GM23338 (cell line): ENCODE data around the gene CCSER2. TPM values are rescaled to one million over a fixed set of nuclear protein-coding genes. Genes with fewer than 3 reads are reported as not detected.

Source experiments
- ATAC-seq: fragments of 200-7000 bp; cut with Tn5 transposase; 3 replicates; pipeline ENCODE4 v1.9.1; 2020
- DNase-seq: peaks from one replicate; pipeline ENCODE4 v3.0.0-alpha.2; 2015; ENCODE audit warnings: low spot score
- H2AFZ ChIP-seq: fragments of 200-600 bp; sonication (generic); 2 replicates; pipeline ENCODE4 v1.8.0; 2016; ENCODE audit warnings: antibody characterized with exemption, mild to moderate bottlenecking, moderate library complexity
- H3F3A ChIP-seq: fragments of 200-600 bp; sonication (generic); replicated peaks from 2 replicates; pipeline ENCODE4 v1.8.0; 2017; ENCODE audit warnings: antibody characterized with exemption, mixed run types, low read depth
- H3K27ac ChIP-seq: fragments of 200-600 bp; sonication (generic); 2 replicates; pipeline ENCODE4 v1.6.1; 2016; ENCODE audit warnings: low read depth
- H3K27me3 ChIP-seq: fragments of 200-600 bp; sonication (generic); 2 replicates; pipeline ENCODE4 v1.8.0; 2016; ENCODE audit warnings: mild to moderate bottlenecking, mixed run types, moderate library complexity; ENCODE audit not compliant: insufficient read depth
- H3K36me3 ChIP-seq: fragments of 200-600 bp; sonication (generic); 2 replicates; pipeline ENCODE4 v1.8.0; 2016; ENCODE audit warnings: mild to moderate bottlenecking; ENCODE audit not compliant: insufficient read depth
- H3K4me1 ChIP-seq: fragments of 200-600 bp; sonication (generic); 2 replicates; pipeline ENCODE4 v1.8.0; 2016; ENCODE audit warnings: mild to moderate bottlenecking, moderate library complexity; ENCODE audit not compliant: insufficient read depth
- H3K4me2 ChIP-seq: fragments of 200-600 bp; sonication (generic); 2 replicates; pipeline ENCODE4 v1.7.1; 2017; ENCODE audit warnings: mixed run types
- H3K4me3 ChIP-seq: fragments of 200-600 bp; sonication (generic); 2 replicates; pipeline ENCODE4 v1.6.1; 2016; ENCODE audit warnings: mixed run types
- H3K79me2 ChIP-seq: fragments of 200-600 bp; sonication (generic); replicated peaks from 2 replicates; pipeline ENCODE4 v1.8.0; 2017; ENCODE audit warnings: mild to moderate bottlenecking; ENCODE audit not compliant: insufficient read depth
- H3K9me2 ChIP-seq: fragments of 200-600 bp; sonication (generic); 2 replicates; pipeline ENCODE4 v1.8.0; 2017; ENCODE audit not compliant: insufficient read depth
- H4K20me1 ChIP-seq: fragments of 200-600 bp; sonication (generic); replicated peaks from 2 replicates; pipeline ENCODE4 v1.8.0; 2017; ENCODE audit warnings: mild to moderate bottlenecking; ENCODE audit not compliant: insufficient read depth
- H3K27ac Mint-ChIP-seq: 2 replicates; pipeline ENCODE4 v1.8.0; 2020; ENCODE audit warnings: inconsistent platforms, mild to moderate bottlenecking, moderate library complexity, mixed read lengths
- H3K27me3 Mint-ChIP-seq: 3 replicates; pipeline ENCODE4 v1.8.0; 2022; ENCODE audit warnings: low read depth, mild to moderate bottlenecking, moderate library complexity, mixed read lengths, inconsistent platforms; ENCODE audit not compliant: insufficient read depth, poor library complexity
- H3K36me3 Mint-ChIP-seq: 3 replicates; pipeline ENCODE4 v1.8.0; 2021; ENCODE audit warnings: low read depth, mild to moderate bottlenecking, inconsistent platforms, moderate library complexity, mixed read lengths
- H3K4me1 Mint-ChIP-seq: 3 replicates; pipeline ENCODE4 v1.8.0; 2020; ENCODE audit warnings: mild to moderate bottlenecking, inconsistent platforms, mixed read lengths
- H3K4me3 Mint-ChIP-seq: 3 replicates; pipeline ENCODE4 v1.8.0; 2021; ENCODE audit warnings: moderate library complexity, mild to moderate bottlenecking, inconsistent platforms, mixed read lengths
- H3K9me3 Mint-ChIP-seq: 3 replicates; pipeline ENCODE4 v1.8.0; 2020; ENCODE audit warnings: moderate library complexity, mild to moderate bottlenecking, inconsistent platforms, mixed read lengths
- CREB1 ChIP-seq: fragments of 250-450 bp; sonication (Bioruptor Pico); IDR thresholded peaks from 2 replicates; pipeline ENCODE4 v1.5.0; 2020; ENCODE audit warnings: low read depth, mild to moderate bottlenecking, moderate library complexity
- EZH2 ChIP-seq: fragments of 200-600 bp; sonication (generic); IDR thresholded peaks from one replicate; pipeline ENCODE4 v1.8.0; 2017; ENCODE audit warnings: antibody characterized with exemption, mild to moderate bottlenecking, low read depth; ENCODE audit not compliant: unreplicated experiment
- EZH2phosphoT487 ChIP-seq: fragments of 200-600 bp; sonication (generic); IDR thresholded peaks from one replicate; pipeline ENCODE4 v1.8.1; 2018; ENCODE audit warnings: antibody characterized with exemption; ENCODE audit not compliant: unreplicated experiment
- POLR2AphosphoS5 ChIP-seq: IDR thresholded peaks from 2 replicates; pipeline ENCODE4 v1.6.1; 2016; ENCODE audit warnings: antibody characterized with exemption, low read depth
- STAT1 ChIP-seq: IDR thresholded peaks from one replicate; pipeline ENCODE4 v1.6.1; 2016; ENCODE audit warnings: antibody characterized with exemption; ENCODE audit not compliant: unreplicated experiment
- ZNF114 ChIP-seq: fragments of 250-450 bp; sonication (Bioruptor Pico); IDR thresholded peaks from 2 replicates; pipeline ENCODE4 v1.5.0; 2020; ENCODE audit warnings: mild to moderate bottlenecking, moderate library complexity
- ZNF331 ChIP-seq: fragments of 250-450 bp; sonication (Bioruptor Pico); IDR thresholded peaks from 2 replicates; pipeline ENCODE4 v1.5.0; 2020; ENCODE audit warnings: low read depth, mild to moderate bottlenecking, moderate library complexity
- polyA plus RNA-seq: library from polyadenylated mRNA; unstranded; fragments of >200 nt; fragmentation: Nextera tagmentation; extraction: Ambion mirVana; gene quantifications from 2 replicates; pipeline ENCODE4 v1.2.1, GENCODE V29; 2016
- total RNA-seq: library from RNA; depleted of rRNA; stranded (reverse); fragments of >200 nt; shearing (Covaris generic); gene quantifications from 2 replicates; pipeline ENCODE4 v1.2.3, GENCODE V29; 2014
- TF ChIP-seq, protein P1 (sequence below), 2 experiments: fragments of 200-600 bp in 1 of 2; sonication (generic) in 1 of 2; conservative IDR thresholded peaks; 2 replicates each; pipeline versions ENCODE4 v1.5.1 to v1.6.1; 2016 to 2017; ENCODE audit warnings: antibody characterized with exemption in 2 of 2, low read depth in 2 of 2, mild to moderate bottlenecking in 2 of 2, moderate library complexity in 1 of 2
- TF ChIP-seq, protein P2 (sequence below): fragments of 250-450 bp; sonication (Bioruptor Pico); IDR thresholded peaks from 2 replicates; pipeline ENCODE4 v1.5.0; 2020; ENCODE audit warnings: mild to moderate bottlenecking, moderate library complexity
- TF ChIP-seq, protein P3 (sequence below): IDR thresholded peaks from 2 replicates; pipeline ENCODE4 v1.6.1; 2016; ENCODE audit warnings: antibody characterized with exemption

The CCSER2 gene
- total and polyA plus RNA-seq, 2 experiments from 2014 or later = 30.6 to 37.2 TPM

DNA sequence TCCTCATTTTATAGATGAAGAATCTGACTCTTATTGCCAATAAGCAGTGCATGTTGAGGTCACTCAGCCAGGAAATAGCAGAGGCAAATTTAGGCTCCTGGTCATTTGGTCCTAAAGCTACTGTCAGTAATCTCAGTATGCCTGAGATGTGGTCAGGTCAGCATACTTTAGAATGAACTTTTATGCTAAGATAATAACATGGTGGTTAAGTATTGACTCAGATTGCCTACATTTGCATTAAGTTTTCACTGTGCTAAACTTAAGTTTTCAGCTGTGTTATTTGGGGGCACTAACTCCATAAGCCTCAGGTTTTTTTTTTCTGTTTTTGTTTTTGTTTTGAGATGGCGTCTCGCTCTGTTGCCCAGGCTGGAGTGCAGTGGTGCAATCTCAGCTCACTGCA is 35.9 kb upstream of the CCSER2 start:
- Histone ChIP-seq H3F3A (0 out of 2 replicates have a peak, but pooled peaks cover 10% of the 10 kb centered on the region), H2AFZ (no peak overlapping the region), H3K27ac (no peak overlapping the region), H3K36me3 (no peaks in the 10 kb centered on the region), H3K9me2 (peaks cover 6% of the 10 kb centered on the region; the same call in 1 of the 2 replicates), H3K79me2 (no peaks in the 10 kb centered on the region), H3K4me2 (no peak overlapping the region), H3K27me3 (no peaks in the 10 kb centered on the region), H3K4me1 (peaks cover 27% of the 10 kb centered on the region), H3K4me3 (no peak overlapping the region), H4K20me1 (no peaks in the 10 kb centered on the region)
- Mint-ChIP-seq H3K36me3 (no peaks in the 10 kb centered on the region), H3K27me3 (peaks cover 6% of the 10 kb centered on the region), H3K4me1 (peaks cover 24% of the 10 kb centered on the region), H3K9me3 (no peaks in the 10 kb centered on the region), H3K27ac (no peak overlapping the region), H3K4me3 (no peak overlapping the region)
- TF ChIP-seq EZH2phosphoT487 = no peak
- TF ChIP-seq EZH2 = no peak
- TF ChIP-seq, protein P1, sequence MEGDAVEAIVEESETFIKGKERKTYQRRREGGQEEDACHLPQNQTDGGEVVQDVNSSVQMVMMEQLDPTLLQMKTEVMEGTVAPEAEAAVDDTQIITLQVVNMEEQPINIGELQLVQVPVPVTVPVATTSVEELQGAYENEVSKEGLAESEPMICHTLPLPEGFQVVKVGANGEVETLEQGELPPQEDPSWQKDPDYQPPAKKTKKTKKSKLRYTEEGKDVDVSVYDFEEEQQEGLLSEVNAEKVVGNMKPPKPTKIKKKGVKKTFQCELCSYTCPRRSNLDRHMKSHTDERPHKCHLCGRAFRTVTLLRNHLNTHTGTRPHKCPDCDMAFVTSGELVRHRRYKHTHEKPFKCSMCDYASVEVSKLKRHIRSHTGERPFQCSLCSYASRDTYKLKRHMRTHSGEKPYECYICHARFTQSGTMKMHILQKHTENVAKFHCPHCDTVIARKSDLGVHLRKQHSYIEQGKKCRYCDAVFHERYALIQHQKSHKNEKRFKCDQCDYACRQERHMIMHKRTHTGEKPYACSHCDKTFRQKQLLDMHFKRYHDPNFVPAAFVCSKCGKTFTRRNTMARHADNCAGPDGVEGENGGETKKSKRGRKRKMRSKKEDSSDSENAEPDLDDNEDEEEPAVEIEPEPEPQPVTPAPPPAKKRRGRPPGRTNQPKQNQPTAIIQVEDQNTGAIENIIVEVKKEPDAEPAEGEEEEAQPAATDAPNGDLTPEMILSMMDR (conservative IDR thresholded peaks at IDR 0.05; ENCODE audit: low read depth in 2 of 2) = no peak
- TF ChIP-seq STAT1 = no peak
- ATAC-seq (no peak), DNase-seq (no peak)

DNA sequence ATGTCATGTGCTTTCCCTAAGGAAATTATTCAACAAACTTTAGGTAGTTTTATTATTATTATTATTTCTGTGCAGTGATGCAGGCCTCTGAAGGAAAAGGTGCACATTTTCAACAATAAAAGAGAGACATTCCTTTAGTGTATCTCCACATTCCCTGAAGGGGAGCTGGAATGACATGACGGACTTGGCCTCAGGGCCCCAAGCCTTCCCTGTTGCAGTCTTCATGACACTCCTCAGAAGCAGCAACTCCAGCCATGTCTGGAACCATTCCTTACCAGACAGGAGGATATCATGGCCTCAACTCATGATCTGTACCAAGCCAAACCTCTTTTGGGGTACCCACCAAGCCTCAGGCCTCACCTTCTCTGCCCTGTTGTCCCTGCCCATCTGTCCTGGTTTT is 35.2 kb upstream of the CCSER2 start:
- Histone ChIP-seq H3K4me1 (peaks cover 31% of the 10 kb centered on the region), H3F3A (0 out of 2 replicates have a peak, but pooled peaks cover 11% of the 10 kb centered on the region), H3K27me3 (no peaks in the 10 kb centered on the region), H3K9me2 (peaks cover 6% of the 10 kb centered on the region; the same call in 1 of the 2 replicates), H3K27ac (no peak overlapping the region), H2AFZ (no peak overlapping the region), H3K4me2 (no peak overlapping the region), H3K36me3 (no peaks in the 10 kb centered on the region), H4K20me1 (no peaks in the 10 kb centered on the region), H3K79me2 (no peaks in the 10 kb centered on the region), H3K4me3 (no peak overlapping the region)
- DNase-seq (no peak), ATAC-seq (no peak)
- H3K36me3 Mint-ChIP-seq = no peaks in the 10 kb centered on the region; the same call in 2 of the 3 replicates
- H3K4me3 Mint-ChIP-seq = no peak overlapping the region
- no peaks in the 10 kb centered on the region for H3K9me3 Mint-ChIP-seq
- no peak overlapping the region for H3K27ac Mint-ChIP-seq
- peaks cover 6% of the 10 kb centered on the region for H3K27me3 Mint-ChIP-seq
- peaks cover 27% of the 10 kb centered on the region for H3K4me1 Mint-ChIP-seq
- TF ChIP-seq ZNF114 (CRISPR knock-in tag) (no peak), EZH2phosphoT487 (no peak), STAT1 (no peak), POLR2AphosphoS5 (no peak), CREB1 (CRISPR knock-in tag) (no peak), ZNF331 (no peak)
- TF ChIP-seq, protein P2, sequence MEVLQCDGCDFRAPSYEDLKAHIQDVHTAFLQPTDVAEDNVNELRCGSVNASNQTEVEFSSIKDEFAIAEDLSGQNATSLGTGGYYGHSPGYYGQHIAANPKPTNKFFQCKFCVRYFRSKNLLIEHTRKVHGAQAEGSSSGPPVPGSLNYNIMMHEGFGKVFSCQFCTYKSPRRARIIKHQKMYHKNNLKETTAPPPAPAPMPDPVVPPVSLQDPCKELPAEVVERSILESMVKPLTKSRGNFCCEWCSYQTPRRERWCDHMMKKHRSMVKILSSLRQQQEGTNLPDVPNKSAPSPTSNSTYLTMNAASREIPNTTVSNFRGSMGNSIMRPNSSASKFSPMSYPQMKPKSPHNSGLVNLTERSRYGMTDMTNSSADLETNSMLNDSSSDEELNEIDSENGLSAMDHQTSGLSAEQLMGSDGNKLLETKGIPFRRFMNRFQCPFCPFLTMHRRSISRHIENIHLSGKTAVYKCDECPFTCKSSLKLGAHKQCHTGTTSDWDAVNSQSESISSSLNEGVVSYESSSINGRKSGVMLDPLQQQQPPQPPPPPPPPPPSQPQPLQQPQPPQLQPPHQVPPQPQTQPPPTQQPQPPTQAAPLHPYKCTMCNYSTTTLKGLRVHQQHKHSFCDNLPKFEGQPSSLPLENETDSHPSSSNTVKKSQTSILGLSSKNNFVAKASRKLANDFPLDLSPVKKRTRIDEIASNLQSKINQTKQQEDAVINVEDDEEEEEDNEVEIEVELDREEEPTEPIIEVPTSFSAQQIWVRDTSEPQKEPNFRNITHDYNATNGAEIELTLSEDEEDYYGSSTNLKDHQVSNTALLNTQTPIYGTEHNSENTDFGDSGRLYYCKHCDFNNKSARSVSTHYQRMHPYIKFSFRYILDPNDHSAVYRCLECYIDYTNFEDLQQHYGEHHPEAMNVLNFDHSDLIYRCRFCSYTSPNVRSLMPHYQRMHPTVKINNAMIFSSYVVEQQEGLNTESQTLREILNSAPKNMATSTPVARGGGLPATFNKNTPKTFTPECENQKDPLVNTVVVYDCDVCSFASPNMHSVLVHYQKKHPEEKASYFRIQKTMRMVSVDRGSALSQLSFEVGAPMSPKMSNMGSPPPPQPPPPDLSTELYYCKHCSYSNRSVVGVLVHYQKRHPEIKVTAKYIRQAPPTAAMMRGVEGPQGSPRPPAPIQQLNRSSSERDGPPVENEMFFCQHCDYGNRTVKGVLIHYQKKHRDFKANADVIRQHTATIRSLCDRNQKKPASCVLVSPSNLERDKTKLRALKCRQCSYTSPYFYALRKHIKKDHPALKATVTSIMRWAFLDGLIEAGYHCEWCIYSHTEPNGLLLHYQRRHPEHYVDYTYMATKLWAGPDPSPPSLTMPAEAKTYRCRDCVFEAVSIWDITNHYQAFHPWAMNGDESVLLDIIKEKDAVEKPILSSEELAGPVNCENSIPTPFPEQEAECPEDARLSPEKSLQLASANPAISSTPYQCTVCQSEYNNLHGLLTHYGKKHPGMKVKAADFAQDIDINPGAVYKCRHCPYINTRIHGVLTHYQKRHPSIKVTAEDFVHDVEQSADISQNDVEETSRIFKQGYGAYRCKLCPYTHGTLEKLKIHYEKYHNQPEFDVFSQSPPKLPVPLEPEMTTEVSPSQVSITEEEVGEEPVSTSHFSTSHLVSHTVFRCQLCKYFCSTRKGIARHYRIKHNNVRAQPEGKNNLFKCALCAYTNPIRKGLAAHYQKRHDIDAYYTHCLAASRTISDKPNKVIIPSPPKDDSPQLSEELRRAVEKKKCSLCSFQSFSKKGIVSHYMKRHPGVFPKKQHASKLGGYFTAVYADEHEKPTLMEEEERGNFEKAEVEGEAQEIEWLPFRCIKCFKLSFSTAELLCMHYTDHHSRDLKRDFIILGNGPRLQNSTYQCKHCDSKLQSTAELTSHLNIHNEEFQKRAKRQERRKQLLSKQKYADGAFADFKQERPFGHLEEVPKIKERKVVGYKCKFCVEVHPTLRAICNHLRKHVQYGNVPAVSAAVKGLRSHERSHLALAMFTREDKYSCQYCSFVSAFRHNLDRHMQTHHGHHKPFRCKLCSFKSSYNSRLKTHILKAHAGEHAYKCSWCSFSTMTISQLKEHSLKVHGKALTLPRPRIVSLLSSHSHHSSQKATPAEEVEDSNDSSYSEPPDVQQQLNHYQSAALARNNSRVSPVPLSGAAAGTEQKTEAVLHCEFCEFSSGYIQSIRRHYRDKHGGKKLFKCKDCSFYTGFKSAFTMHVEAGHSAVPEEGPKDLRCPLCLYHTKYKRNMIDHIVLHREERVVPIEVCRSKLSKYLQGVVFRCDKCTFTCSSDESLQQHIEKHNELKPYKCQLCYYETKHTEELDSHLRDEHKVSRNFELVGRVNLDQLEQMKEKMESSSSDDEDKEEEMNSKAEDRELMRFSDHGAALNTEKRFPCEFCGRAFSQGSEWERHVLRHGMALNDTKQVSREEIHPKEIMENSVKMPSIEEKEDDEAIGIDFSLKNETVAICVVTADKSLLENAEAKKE (CRISPR knock-in tag) = no peak
- TF ChIP-seq, protein P3, sequence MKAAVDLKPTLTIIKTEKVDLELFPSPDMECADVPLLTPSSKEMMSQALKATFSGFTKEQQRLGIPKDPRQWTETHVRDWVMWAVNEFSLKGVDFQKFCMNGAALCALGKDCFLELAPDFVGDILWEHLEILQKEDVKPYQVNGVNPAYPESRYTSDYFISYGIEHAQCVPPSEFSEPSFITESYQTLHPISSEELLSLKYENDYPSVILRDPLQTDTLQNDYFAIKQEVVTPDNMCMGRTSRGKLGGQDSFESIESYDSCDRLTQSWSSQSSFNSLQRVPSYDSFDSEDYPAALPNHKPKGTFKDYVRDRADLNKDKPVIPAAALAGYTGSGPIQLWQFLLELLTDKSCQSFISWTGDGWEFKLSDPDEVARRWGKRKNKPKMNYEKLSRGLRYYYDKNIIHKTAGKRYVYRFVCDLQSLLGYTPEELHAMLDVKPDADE = no peak
- TF ChIP-seq, protein P1 (conservative IDR thresholded peaks at IDR 0.05; ENCODE audit: low read depth in 2 of 2) = no peak
